ENCODE measurements around the gene ACBD4. TPM values are rescaled to one million over a fixed set of nuclear protein-coding genes. Genes with fewer than 3 reads are reported as not detected.

ACBD4 gene
- total RNA-seq, 1 donor from 2014 or later: 6.8 TPM

GRCh38 chr17:45093444-45094110, 41.9 kb upstream of the ACBD4 start:
- Mint-ChIP-seq H3K27me3 (ENCODE audit: insufficient read depth, low read depth) (peaks cover 5% of the 10 kb centered on the region), H3K27ac (no peak overlapping the region), H3K36me3 (peaks cover 40% of the 10 kb centered on the region), H3K4me3 (no peak overlapping the region), H3K9me3 (no peaks in the 10 kb centered on the region), H3K4me1 (peaks cover 3% of the 10 kb centered on the region)
- H3K9me3 ChIP-seq (ENCODE audit: low read depth): no peaks in the 10 kb centered on the region
- DNase-seq (ENCODE audit: low spot score): no peak
- no peak overlapping the region for H3K9ac ChIP-seq
- no peak overlapping the region for H3K27ac ChIP-seq
- TF ChIP-seq EZH2phosphoT487 (IDR thresholded peaks at IDR 0.05) (no peak), EZH2 (IDR thresholded peaks at IDR 0.05) (no peak)
- TF ChIP-seq, protein P1, sequence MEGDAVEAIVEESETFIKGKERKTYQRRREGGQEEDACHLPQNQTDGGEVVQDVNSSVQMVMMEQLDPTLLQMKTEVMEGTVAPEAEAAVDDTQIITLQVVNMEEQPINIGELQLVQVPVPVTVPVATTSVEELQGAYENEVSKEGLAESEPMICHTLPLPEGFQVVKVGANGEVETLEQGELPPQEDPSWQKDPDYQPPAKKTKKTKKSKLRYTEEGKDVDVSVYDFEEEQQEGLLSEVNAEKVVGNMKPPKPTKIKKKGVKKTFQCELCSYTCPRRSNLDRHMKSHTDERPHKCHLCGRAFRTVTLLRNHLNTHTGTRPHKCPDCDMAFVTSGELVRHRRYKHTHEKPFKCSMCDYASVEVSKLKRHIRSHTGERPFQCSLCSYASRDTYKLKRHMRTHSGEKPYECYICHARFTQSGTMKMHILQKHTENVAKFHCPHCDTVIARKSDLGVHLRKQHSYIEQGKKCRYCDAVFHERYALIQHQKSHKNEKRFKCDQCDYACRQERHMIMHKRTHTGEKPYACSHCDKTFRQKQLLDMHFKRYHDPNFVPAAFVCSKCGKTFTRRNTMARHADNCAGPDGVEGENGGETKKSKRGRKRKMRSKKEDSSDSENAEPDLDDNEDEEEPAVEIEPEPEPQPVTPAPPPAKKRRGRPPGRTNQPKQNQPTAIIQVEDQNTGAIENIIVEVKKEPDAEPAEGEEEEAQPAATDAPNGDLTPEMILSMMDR (IDR thresholded peaks at IDR 0.05): no peak
- H3K4me1 ChIP-seq: no peaks in the 10 kb centered on the region
- no peak overlapping the region for H3K4me3 ChIP-seq
- H4K20me1 ChIP-seq (ENCODE audit: low read depth): peaks cover 12% of the 10 kb centered on the region
- no peaks in the 10 kb centered on the region for H3K27me3 ChIP-seq
- H2AFZ ChIP-seq (replicated peaks): no peak overlapping the region
- H3K36me3 ChIP-seq: peaks cover 3% of the 10 kb centered on the region
- no peak overlapping the region for H3K4me2 ChIP-seq
- no peaks in the 10 kb centered on the region for H3K79me2 ChIP-seq (ENCODE audit: low read depth)
- peaks cover 3% of the 10 kb centered on the region for H3F3A ChIP-seq (ENCODE audit: low read depth)

GRCh38 chr17:45096141-45096540, 39.3 kb upstream of the ACBD4 start:
- Mint-ChIP-seq H3K36me3 (peaks cover 31% of the 10 kb centered on the region), H3K4me3 (peak overlapping the region; percentile 7), H3K27ac (no peak overlapping the region), H3K9me3 (no peaks in the 10 kb centered on the region), H3K27me3 (ENCODE audit: insufficient read depth, low read depth) (peaks cover 5% of the 10 kb centered on the region), H3K4me1 (no peaks in the 10 kb centered on the region)
- no peak overlapping the region for H3K27ac ChIP-seq
- H4K20me1 ChIP-seq (ENCODE audit: low read depth): peaks cover 15% of the 10 kb centered on the region
- H2AFZ ChIP-seq (replicated peaks): no peak overlapping the region
- no peak overlapping the region for H3K9ac ChIP-seq
- H3K36me3 ChIP-seq: peaks cover 7% of the 10 kb centered on the region
- no peaks in the 10 kb centered on the region for H3K79me2 ChIP-seq (ENCODE audit: low read depth)
- TF ChIP-seq EZH2 (IDR thresholded peaks at IDR 0.05) (no peak), EZH2phosphoT487 (IDR thresholded peaks at IDR 0.05) (no peak)
- TF ChIP-seq, protein P1 (IDR thresholded peaks at IDR 0.05): peak; percentile 56
- H3K4me1 ChIP-seq: no peaks in the 10 kb centered on the region
- no peak overlapping the region for H3K4me3 ChIP-seq
- H3F3A ChIP-seq (ENCODE audit: low read depth): peaks cover 3% of the 10 kb centered on the region
- no peaks in the 10 kb centered on the region for H3K9me3 ChIP-seq (ENCODE audit: low read depth)
- peak; percentile 40 for DNase-seq (ENCODE audit: low spot score)
- no peaks in the 10 kb centered on the region for H3K27me3 ChIP-seq
- H3K4me2 ChIP-seq: no peak overlapping the region

GRCh38 chr17:45096926-45097325, 38.6 kb upstream of the ACBD4 start:
- peaks cover 7% of the 10 kb centered on the region for H3K36me3 ChIP-seq
- DNase-seq (ENCODE audit: low spot score): no peak
- H2AFZ ChIP-seq (replicated peaks): no peak overlapping the region
- no peaks in the 10 kb centered on the region for H3K4me1 ChIP-seq
- H3K27me3 Mint-ChIP-seq (ENCODE audit: insufficient read depth, low read depth): peaks cover 5% of the 10 kb centered on the region
- no peaks in the 10 kb centered on the region for H3K27me3 ChIP-seq
- no peaks in the 10 kb centered on the region for H3K9me3 ChIP-seq (ENCODE audit: low read depth)
- no peak overlapping the region for H3K4me3 Mint-ChIP-seq
- no peak overlapping the region for H3K27ac ChIP-seq
- peaks cover 31% of the 10 kb centered on the region for H3K36me3 Mint-ChIP-seq
- H4K20me1 ChIP-seq (ENCODE audit: low read depth): peaks cover 15% of the 10 kb centered on the region
- no peak overlapping the region for H3K4me2 ChIP-seq
- no peaks in the 10 kb centered on the region for H3K9me3 Mint-ChIP-seq
- no peaks in the 10 kb centered on the region for H3K79me2 ChIP-seq (ENCODE audit: low read depth)
- no peak overlapping the region for H3K9ac ChIP-seq
- no peak overlapping the region for H3K4me3 ChIP-seq
- no peak for TF ChIP-seq EZH2 (IDR thresholded peaks at IDR 0.05)
- no peak for TF ChIP-seq EZH2phosphoT487 (IDR thresholded peaks at IDR 0.05)
- H3F3A ChIP-seq (ENCODE audit: low read depth): peaks cover 3% of the 10 kb centered on the region
- H3K27ac Mint-ChIP-seq: no peak overlapping the region
- H3K4me1 Mint-ChIP-seq: no peaks in the 10 kb centered on the region
